Measurements from ENCODE around the gene CTIF.

CTIF gene

GRCh38 chr18:48828691-48829442, 290.0 kb downstream of the CTIF start:
- in situ Hi-C loops (cut with HindIII; ENCODE audit: low pct_ligation_motif_present, low sequenced_read_pairs), result no loop called here
- H3K27ac ChIP-seq, result peak overlapping the region; percentile 82
- H3K27me3 ChIP-seq (replicated peaks), result no peaks in the 10 kb centered on the region

GRCh38 chr18:48829443-48830149, 290.8 kb downstream of the CTIF start:
- Histone ChIP-seq H3K4me3 (ENCODE audit: low read depth, low read length) (no peak overlapping the region), H3K27ac (no peak overlapping the region), H3K36me3 (replicated peaks) (peaks cover 2% of the 10 kb centered on the region), H3K27me3 (replicated peaks) (no peaks in the 10 kb centered on the region)
- no peak for DNase-seq
- no peak for TF ChIP-seq CTCF (IDR thresholded peaks at IDR 0.05; ENCODE audit: low read depth, low read length, missing control alignments)
- in situ Hi-C loops (cut with HindIII; ENCODE audit: low pct_ligation_motif_present, low sequenced_read_pairs), result no loop called here

More at GRCh38 chr18:48828691-48829442, 290.0 kb downstream of the CTIF start:
- no peak overlapping the region for H3K4me3 ChIP-seq (ENCODE audit: low read depth, low read length)
- TF ChIP-seq CTCF (IDR thresholded peaks at IDR 0.05; ENCODE audit: low read depth, low read length, missing control alignments), result peak; percentile 35
- DNase-seq, result no peak
- H3K36me3 ChIP-seq (replicated peaks), result peaks cover 2% of the 10 kb centered on the region

- in situ Hi-C loops (cut with HindIII; ENCODE audit: low pct_ligation_motif_present, low sequenced_read_pairs), result no loop called here
- no peak for DNase-seq
- Histone ChIP-seq H3K4me3 (ENCODE audit: low read depth, low read length) (no peak overlapping the region), H3K36me3 (replicated peaks) (peaks cover 2% of the 10 kb centered on the region), H3K27ac (no peak overlapping the region), H3K27me3 (replicated peaks) (no peaks in the 10 kb centered on the region)
- TF ChIP-seq CTCF (IDR thresholded peaks at IDR 0.05; ENCODE audit: low read depth, low read length, missing control alignments), result no peak
Observed at GRCh38 chr18:48831113-48831759, 292.4 kb downstream of the CTIF start.

- H3K27me3 ChIP-seq (replicated peaks), result no peaks in the 10 kb centered on the region
- no peak for TF ChIP-seq CTCF (IDR thresholded peaks at IDR 0.05; ENCODE audit: low read depth, low read length, missing control alignments)
- in situ Hi-C loops (cut with HindIII; ENCODE audit: low pct_ligation_motif_present, low sequenced_read_pairs), result no loop called here
- no peak overlapping the region for H3K4me3 ChIP-seq (ENCODE audit: low read depth, low read length)
- no peaks in the 10 kb centered on the region for H3K36me3 ChIP-seq (replicated peaks)
- no peak overlapping the region for H3K27ac ChIP-seq
- DNase-seq, result no peak
Observed at GRCh38 chr18:48831802-48832201, 293.0 kb downstream of the CTIF start.

- peak overlapping the region; percentile 27 for H3K4me3 ChIP-seq (ENCODE audit: low read depth, low read length)
- no peaks in the 10 kb centered on the region for H3K27me3 ChIP-seq (replicated peaks)
- DNase-seq, result no peak
- no peaks in the 10 kb centered on the region for H3K36me3 ChIP-seq (replicated peaks)
- peak; percentile 18 for TF ChIP-seq CTCF (IDR thresholded peaks at IDR 0.05; ENCODE audit: low read depth, low read length, missing control alignments)
- H3K27ac ChIP-seq, result peak overlapping the region; percentile 1
- in situ Hi-C loops (cut with HindIII; ENCODE audit: low pct_ligation_motif_present, low sequenced_read_pairs), result no loop called here
Observed at GRCh38 chr18:48832938-48833700, 294.3 kb downstream of the CTIF start.

Measured in brain microvascular endothelial cell (primary cell).